Sciatic nerve (tissue), 2 donors: Measurements from ENCODE around the gene POLDIP2. TPM values are rescaled to one million over a fixed set of nuclear protein-coding genes. Genes with fewer than 3 reads are reported as not detected.
A peak's percentile ranks its signal among the peaks of the same experiment; 100 is the strongest.
"Not testable (repeated sequence)": the region's sequence is repeated elsewhere in the genome, so short reads cannot be mapped to it uniquely, and the experiment has no call there.

ENCODE experiments used
- ATAC-seq: fragments of 200-7000 bp; cut with Tn5 transposase; one replicate; pipeline ENCODE4 v1.9.1; 2020; ENCODE audit warnings: mild to moderate bottlenecking, moderate library complexity
- DNase-seq: peaks from one replicate; pipeline ENCODE4 v3.0.0-alpha.2; 2020; ENCODE audit warnings: low spot score
- intact Hi-C: fragments of 100-400 bp; cut with DNase I; formaldehyde crosslinking; loops from one replicate; pipeline ENCODE4 v1.14.2; 2022
- total RNA-seq: library from RNA; stranded (reverse); fragmentation: NEBNext Ultra II Directional; extraction: Animal tissue kit (Norgen Biotek cat#: 25700); gene quantifications from one replicate; pipeline ENCODE4 v1.2.1, GENCODE V29; 2021
- donor health status: DM: no; HTN: no; CAD: no.
- donor health status: DM: no; HTN: no; CAD: no.

Gene POLDIP2
- total RNA-seq, 1 donor from 2014 or later = 30.0 TPM

- ATAC-seq (no peak), DNase-seq (no peak)
- intact Hi-C loops = no loop called here
Observed at GRCh38 chr17:28342313-28342712, 15.0 kb downstream of the POLDIP2 start.

DNA sequence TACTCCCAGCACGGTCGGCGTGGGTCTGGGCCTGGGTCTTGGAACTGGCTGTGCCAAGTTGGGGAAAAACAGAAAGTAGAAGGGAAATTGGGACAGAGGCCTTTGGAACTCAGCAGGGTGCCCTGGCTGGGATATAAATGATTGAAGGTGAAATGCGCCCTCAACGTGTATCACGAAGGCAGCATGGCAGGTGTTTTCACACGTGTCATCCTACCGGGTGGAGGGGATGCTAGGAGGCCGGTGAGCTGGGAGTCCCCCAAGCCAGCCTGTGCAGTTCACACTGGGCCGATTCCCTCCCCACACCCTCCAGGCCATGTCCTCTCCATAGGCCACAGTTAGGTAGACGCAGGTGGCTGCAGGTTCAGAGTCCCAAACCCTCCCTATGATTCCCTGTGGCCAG lies 15.8 kb downstream of the POLDIP2 start:
- intact Hi-C loops = no loop called here
- DNase-seq (no peak), ATAC-seq (no peak)

- intact Hi-C loops = no loop called here
- no peak for ATAC-seq
- no peak for DNase-seq
Observed at GRCh38 chr17:28340374-28340773, 17.0 kb downstream of the POLDIP2 start.

DNA sequence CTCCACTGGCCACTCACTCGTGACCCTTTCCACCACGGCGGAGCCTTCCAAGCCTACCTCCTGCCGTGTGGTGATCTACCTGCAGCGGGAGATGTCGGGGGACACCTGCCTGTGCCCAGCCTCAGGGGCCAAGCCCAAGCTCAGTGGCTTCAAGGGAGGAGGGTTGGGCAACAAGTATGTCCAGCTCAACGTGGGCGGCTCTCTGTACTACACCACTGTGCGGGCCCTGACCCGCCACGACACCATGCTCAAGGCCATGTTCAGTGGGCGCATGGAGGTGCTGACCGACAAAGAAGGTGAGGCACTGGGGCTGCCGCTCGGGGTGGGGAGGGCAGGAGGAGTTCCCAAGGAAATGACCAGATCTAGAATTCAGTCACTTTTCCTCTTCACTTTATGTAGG lies 17.9 kb downstream of the POLDIP2 start:
- intact Hi-C loops = no loop called here
- DNase-seq = no peak
- no peak for ATAC-seq

DNA sequence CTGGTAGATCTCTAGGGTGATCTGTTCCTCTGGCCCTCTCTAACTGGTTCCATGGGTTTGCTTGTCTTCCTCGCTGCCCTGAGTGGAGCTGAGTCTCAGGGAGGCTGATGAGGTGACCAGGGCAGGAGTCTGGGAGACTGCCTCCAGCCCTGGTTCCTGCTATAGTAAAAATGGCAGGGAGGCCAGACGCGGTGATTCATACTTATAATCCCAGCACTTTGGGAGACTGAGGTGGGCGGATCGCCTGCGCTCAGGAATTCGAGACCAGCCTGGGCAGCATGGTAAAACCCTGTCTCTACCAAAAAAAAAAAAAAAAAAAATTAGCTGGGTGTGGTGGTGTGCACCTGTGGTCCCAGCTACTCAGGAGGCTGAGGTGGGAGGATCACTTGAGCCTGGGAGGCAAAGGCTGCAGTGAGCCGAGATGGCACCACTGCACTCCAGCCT lies 18.5 kb downstream of the POLDIP2 start:
- ATAC-seq, DNase-seq, intact Hi-C loops: not testable (repeated sequence)

- intact Hi-C loops = no loop called here
- ATAC-seq = no peak
- no peak for DNase-seq
Observed at GRCh38 chr17:28338056-28338768, 19.1 kb downstream of the POLDIP2 start.

DNA sequence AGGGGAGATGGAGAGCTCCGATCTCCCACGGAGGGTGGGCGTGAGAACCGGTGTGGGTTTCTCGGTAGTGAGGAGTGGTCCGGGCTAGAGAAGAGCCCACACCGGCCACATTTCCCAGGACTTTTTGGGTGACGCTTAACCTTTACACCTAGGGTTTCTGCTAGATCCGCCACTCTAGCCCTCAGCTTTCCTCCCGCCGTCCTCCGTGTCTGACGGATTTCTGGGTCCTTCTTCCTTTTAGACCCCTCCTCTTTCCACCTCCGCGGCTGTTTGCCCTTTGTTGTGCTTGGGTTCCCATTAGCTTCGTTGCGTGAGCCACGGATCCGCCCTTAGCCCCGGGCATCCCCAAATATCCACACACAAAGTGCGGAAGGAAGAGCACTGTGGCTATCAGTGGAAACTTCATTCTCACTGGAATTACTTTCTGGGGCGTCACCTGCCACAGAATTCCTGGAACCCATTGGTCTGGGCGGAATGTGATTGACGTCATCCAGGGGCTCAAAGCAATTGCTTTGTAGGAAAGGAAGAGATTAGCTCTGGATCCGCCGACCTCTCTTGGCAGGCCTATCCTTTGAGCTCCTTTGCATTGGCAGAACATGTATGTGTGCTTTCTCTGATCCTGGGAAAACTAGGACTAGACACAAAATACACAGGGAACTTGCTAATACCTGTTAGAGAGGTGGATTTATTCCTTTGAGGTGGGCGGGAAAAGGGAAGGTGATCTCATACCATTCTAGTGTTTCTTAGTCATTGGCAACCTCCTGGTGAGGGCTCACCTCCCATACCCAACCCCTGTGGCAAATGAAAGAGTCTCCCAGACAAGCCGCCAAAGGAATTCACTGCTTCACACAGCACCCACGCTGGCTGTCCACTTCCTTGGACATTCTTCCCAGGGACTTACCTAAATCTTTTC lies 21.1 kb downstream of the POLDIP2 start:
- peak; percentile 7 for ATAC-seq
- intact Hi-C loops = no loop called here

GRCh38 chr17:28335201-28335958 lies 21.9 kb downstream of the POLDIP2 start, which contains the start of the genes IFT20 and TNFAIP1:
Gene IFT20 (minus strand): TSS chr17:28335472. CDS start chr17:28331985, 3,487 bp downstream.
Gene TNFAIP1 (plus strand): TSS chr17:28335761. CDS start chr17:28339522, 3,761 bp downstream.
- intact Hi-C loops = no loop called here
- DNase-seq = peak; percentile 99
- peak; percentile 99 for ATAC-seq

More for the DNA sequence above, 21.1 kb downstream of the POLDIP2 start:
- DNase-seq = peak; percentile 81

DNA sequence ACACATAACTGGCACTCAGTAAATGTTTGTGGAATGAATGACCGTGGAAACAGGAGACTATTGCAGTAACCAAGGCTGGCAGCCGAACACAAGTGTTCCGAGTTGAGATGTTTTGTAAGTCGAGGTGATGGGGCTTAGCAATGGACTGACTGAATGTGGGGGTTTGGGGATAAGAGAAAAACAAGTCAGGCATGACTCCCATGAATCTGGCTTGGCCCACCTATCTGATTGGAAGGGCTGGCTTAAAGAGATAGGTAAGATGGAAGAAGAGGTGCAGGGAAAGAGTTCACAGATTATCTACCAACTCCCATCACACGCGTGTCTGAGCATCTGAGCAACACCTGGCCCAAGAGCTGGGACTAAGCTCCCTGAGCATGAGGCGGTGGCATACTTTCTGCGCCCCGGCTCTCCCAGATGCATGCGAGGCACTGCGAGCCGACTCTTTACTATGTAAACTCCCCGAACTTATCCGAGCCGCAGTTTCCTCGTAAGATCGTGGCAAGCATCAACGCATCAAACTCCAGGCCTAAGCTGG lies 22.6 kb downstream of the POLDIP2 start:
- DNase-seq (no peak), ATAC-seq (no peak)
- intact Hi-C loops = no loop called here

- intact Hi-C loops = no loop called here
- ATAC-seq (no peak), DNase-seq (no peak)
Observed at GRCh38 chr17:28334171-28334570, 23.2 kb downstream of the POLDIP2 start.

DNA sequence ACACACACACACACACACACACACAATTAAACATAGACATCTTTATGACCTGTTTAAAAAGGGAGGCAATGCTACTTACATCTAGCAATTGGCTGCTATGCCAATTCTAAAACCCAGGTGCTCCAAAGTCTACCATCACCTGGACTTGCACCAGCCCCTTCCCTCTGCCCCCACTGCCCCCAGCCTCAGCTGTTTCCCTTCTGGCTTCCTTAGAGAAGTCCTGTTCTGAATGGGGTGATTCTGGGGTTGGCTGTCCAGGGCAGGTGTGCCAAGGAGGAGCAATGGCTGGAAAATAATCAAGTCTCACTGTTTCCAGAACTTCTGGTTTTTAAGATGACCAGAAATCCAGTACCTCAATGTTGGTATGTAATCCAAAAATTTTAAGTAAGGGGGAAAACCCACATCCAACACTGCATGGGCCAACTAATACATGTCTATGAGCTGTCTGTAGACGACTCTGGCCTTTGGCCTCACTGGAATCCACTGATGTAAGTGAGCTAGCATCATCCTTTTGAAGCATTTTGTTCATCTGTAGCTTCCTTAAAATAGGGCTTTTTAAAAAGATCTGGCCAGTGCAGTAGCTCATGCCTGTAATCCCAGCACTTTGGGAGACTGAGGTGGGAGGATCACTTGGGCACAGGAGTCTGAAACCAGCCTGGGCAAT lies 24.1 kb downstream of the POLDIP2 start:
- DNase-seq = no peak
- ATAC-seq = no peak
- intact Hi-C loops = no loop called here

- DNase-seq = no peak
- no peak for ATAC-seq
- intact Hi-C loops = no loop called here
Observed at GRCh38 chr17:28331891-28332420, 25.4 kb downstream of the POLDIP2 start.

- intact Hi-C loops = no loop called here
- DNase-seq (peak; percentile 51), ATAC-seq (no peak)
Observed at GRCh38 chr17:28330671-28331070, 26.7 kb downstream of the POLDIP2 start.

GRCh38 chr17:28328325-28328724 lies 29.0 kb downstream of the POLDIP2 start:
- DNase-seq (peak; percentile 12), ATAC-seq (no peak)
- intact Hi-C loops = no loop called here

DNA sequence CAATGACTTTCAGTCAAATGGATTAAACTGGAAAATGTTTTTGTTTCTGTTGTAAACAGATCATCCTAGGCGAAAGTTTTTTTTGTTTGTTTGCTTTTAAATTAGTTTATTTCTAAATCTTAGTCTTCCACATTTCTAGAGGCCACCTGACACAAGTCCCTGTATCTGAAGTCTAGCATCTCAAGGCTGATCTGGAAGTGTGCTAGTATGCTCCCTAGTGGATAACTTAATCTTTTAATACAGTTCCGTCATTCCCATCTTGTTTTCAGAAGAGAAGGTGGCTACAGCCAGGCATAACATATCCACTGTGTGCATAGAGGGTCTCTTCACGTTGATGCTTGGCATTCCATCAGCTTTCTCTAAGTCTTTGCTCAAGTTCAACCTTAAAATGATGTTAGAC lies 29.6 kb downstream of the POLDIP2 start:
- intact Hi-C loops = no loop called here
- ATAC-seq = no peak
- DNase-seq = no peak

GRCh38 chr17:28327031-28327607 lies 30.2 kb downstream of the POLDIP2 start:
- no peak for DNase-seq
- intact Hi-C loops = no loop called here

DNA sequence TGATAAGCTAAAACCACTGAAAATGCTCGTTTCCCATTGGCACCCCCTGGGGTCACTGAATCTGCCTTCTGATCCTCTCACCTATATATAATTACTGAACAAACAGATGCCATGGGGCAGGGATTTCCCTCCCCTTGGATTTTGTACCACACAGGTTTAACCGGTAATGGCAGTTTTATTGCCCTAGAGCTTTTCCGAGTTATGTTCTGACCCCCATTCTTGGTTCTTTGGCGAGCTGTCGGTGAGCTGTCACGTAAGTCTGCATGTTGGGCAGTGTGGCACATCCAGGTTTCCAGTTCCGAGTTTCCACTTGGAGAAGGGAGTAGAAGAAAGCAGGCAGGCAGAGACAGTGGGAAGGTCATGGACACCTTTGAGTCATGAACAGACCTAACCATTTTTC lies 31.2 kb downstream of the POLDIP2 start:
- ATAC-seq = no peak
- no peak for DNase-seq
- intact Hi-C loops = no loop called here

More at GRCh38 chr17:28327031-28327607, 30.2 kb downstream of the POLDIP2 start:
- no peak for ATAC-seq

GRCh38 chr17:28325211-28325610 lies 32.1 kb downstream of the POLDIP2 start:
- intact Hi-C loops = no loop called here
- ATAC-seq (no peak), DNase-seq (no peak)
